DOHH2 (cell line): ENCODE results near the gene TMEM170A.
"Not testable (repeated sequence)": the region's sequence is repeated elsewhere in the genome, so short reads cannot be mapped to it uniquely, and the experiment has no call there.

ENCODE experiments used
- CTCF ChIP-seq: fragments of 200-600 bp; sonication (generic); IDR thresholded peaks from one replicate; pipeline ENCODE4 v1.5.1; 2014; ENCODE audit warnings: antibody characterized with exemption, mild to moderate bottlenecking, low read depth, low read length; ENCODE audit not compliant: poor library complexity, severe bottlenecking
- EZH2phosphoT487 ChIP-seq: fragments of 200-600 bp; sonication (generic); IDR thresholded peaks from 2 replicates; pipeline ENCODE4 v1.6.1; 2017; ENCODE audit warnings: borderline replicate concordance, mild to moderate bottlenecking, antibody characterized with exemption, low read length, moderate library complexity, mixed read lengths

- TF ChIP-seq CTCF, EZH2phosphoT487: not testable (repeated sequence)
These were observed 34.3 kb upstream of the TMEM170A start for GRCh38 chr16:75498605-75499322.
